ENCODE data around the gene LRP1. TPM values are rescaled to one million over a fixed set of nuclear protein-coding genes. Genes with fewer than 3 reads are reported as not detected.

Gene LRP1
- total and polyA plus RNA-seq, 2 experiments from 2014 or later, result 26.6 to 145 TPM

GRCh38 chr12:57145460-57146059, 17.3 kb downstream of the LRP1 start (continued):
- no peak for TF ChIP-seq REST (IDR thresholded peaks at IDR 0.05; ENCODE audit: unreplicated experiment)
- TF ChIP-seq POLR2AphosphoS5 (IDR thresholded peaks at IDR 0.05; ENCODE audit: low read depth), result no peak
- no peak for TF ChIP-seq EZH2 (IDR thresholded peaks at IDR 0.05; ENCODE audit: low read depth, unreplicated experiment)
- no peak for TF ChIP-seq ZNF114 (CRISPR knock-in tag; IDR thresholded peaks at IDR 0.05)
- no peak for TF ChIP-seq CTCF (conservative IDR thresholded peaks at IDR 0.05; ENCODE audit: low read depth in 2 of 2)
- no peak for TF ChIP-seq EZH2phosphoT487 (IDR thresholded peaks at IDR 0.05; ENCODE audit: unreplicated experiment)
- no peak for TF ChIP-seq NANOG (IDR thresholded peaks at IDR 0.05; ENCODE audit: borderline replicate concordance)

GRCh38 chr12:57146092-57146491, 17.8 kb downstream of the LRP1 start:
- H4K20me1 ChIP-seq (replicated peaks; ENCODE audit: insufficient read depth), result peaks cover 11% of the 10 kb centered on the region
- no peak overlapping the region for H3K27ac Mint-ChIP-seq
- TF ChIP-seq REST (IDR thresholded peaks at IDR 0.05; ENCODE audit: unreplicated experiment), result no peak
- TF ChIP-seq EZH2 (IDR thresholded peaks at IDR 0.05; ENCODE audit: low read depth, unreplicated experiment), result no peak
- TF ChIP-seq NANOG (IDR thresholded peaks at IDR 0.05; ENCODE audit: borderline replicate concordance), result no peak
- TF ChIP-seq ZNF331 (CRISPR knock-in tag; IDR thresholded peaks at IDR 0.05; ENCODE audit: low read depth), result no peak
- TF ChIP-seq ZNF462 (CRISPR knock-in tag; IDR thresholded peaks at IDR 0.05), result no peak

More at GRCh38 chr12:57146092-57146491, 17.8 kb downstream of the LRP1 start:
- Histone ChIP-seq H3K4me1 (ENCODE audit: insufficient read depth) (no peaks in the 10 kb centered on the region), H3K27me3 (ENCODE audit: insufficient read depth) (no peaks in the 10 kb centered on the region), H3K9me2 (ENCODE audit: insufficient read depth) (no peaks in the 10 kb centered on the region), H2AFZ (no peak overlapping the region), H3K79me2 (replicated peaks; ENCODE audit: insufficient read depth) (peaks cover 5% of the 10 kb centered on the region), H3K27ac (ENCODE audit: low read depth) (no peak overlapping the region), H3F3A (replicated peaks; ENCODE audit: low read depth) (0 out of 2 replicates have a peak, but pooled peaks cover 3% of the 10 kb centered on the region), H3K4me3 (no peak overlapping the region), H3K36me3 (ENCODE audit: insufficient read depth) (peaks cover 14% of the 10 kb centered on the region; the same call in 1 of the 2 replicates), H3K4me2 (no peak overlapping the region)
- H3K9me3 Mint-ChIP-seq, result no peaks in the 10 kb centered on the region
- peaks cover 8% of the 10 kb centered on the region for H3K27me3 Mint-ChIP-seq (ENCODE audit: insufficient read depth, low read depth, poor library complexity)
- no peak for DNase-seq (ENCODE audit: low spot score)
- no peak overlapping the region for H3K4me3 Mint-ChIP-seq
- H3K4me1 Mint-ChIP-seq, result peaks cover 32% of the 10 kb centered on the region
- peaks cover 94% of the 10 kb centered on the region for H3K36me3 Mint-ChIP-seq (ENCODE audit: low read depth)
- ATAC-seq, result no peak
